Liver (tissue), 3 donors: Measurements from ENCODE around the gene PARP12.

Source experiments
- ATF3 ChIP-seq: IDR thresholded peaks from 2 replicates; pipeline ENCODE4 v1.6.1; 2016; ENCODE audit warnings: antibody characterized with exemption
- CTCF ChIP-seq: fragments of 150-350 bp; IDR thresholded peaks from 2 replicates; pipeline ENCODE4 v1.5.1; 2017; ENCODE audit warnings: improper control_type of control experiment, low read depth, low read length; ENCODE audit not compliant: missing input control
- EGR1 ChIP-seq, 2 donors: IDR thresholded peaks; 2 replicates each; pipeline ENCODE4 v1.6.1; 2016 to 2018; ENCODE audit warnings: antibody characterized with exemption in 2 of 2, low read depth in 2 of 2
- FOXA1 ChIP-seq: IDR thresholded peaks from 2 replicates; pipeline ENCODE4 v1.6.1; 2016; ENCODE audit warnings: antibody characterized with exemption
- HNF4A ChIP-seq, 2 donors: conservative IDR thresholded peaks; 2 replicates each; pipeline ENCODE4 v1.6.1; 2016; ENCODE audit warnings: antibody characterized with exemption in 2 of 2, mild to moderate bottlenecking in 2 of 2
- MAX ChIP-seq: IDR thresholded peaks from 2 replicates; pipeline ENCODE4 v1.6.1; 2016; ENCODE audit warnings: antibody characterized with exemption
- RAD21 ChIP-seq, 2 donors: IDR thresholded peaks; 2 replicates each; pipeline ENCODE4 v1.6.1; 2016; ENCODE audit warnings: antibody characterized with exemption in 2 of 2, mild to moderate bottlenecking in 2 of 2
- TAF1 ChIP-seq: conservative IDR thresholded peaks from 2 replicates; pipeline ENCODE4 v1.6.1; 2016; ENCODE audit warnings: antibody characterized with exemption, mild to moderate bottlenecking
- YY1 ChIP-seq: IDR thresholded peaks from 2 replicates; pipeline ENCODE4 v1.6.1; 2016; ENCODE audit warnings: antibody characterized with exemption, mild to moderate bottlenecking
- donor health status: healthy.
- donor health status: healthy.

GRCh38 chr7:140031364-140031763 is 31.4 kb downstream of the PARP12 start:
- no peak for TF ChIP-seq CTCF
- TF ChIP-seq HNF4A (conservative IDR thresholded peaks at IDR 0.05) = no peak
- no peak for TF ChIP-seq YY1
- no peak for TF ChIP-seq MAX
- TF ChIP-seq RAD21 (IDR thresholded peaks at IDR 0.05) = no peak
- no peak for TF ChIP-seq TAF1
- no peak for TF ChIP-seq ATF3
- no peak for TF ChIP-seq FOXA1
- TF ChIP-seq EGR1 (IDR thresholded peaks at IDR 0.05; ENCODE audit: low read depth in 2 of 2) = no peak
